GM12878 (cell line): Measurements from ENCODE around the gene FKBP4. TPM values are rescaled to one million over a fixed set of nuclear protein-coding genes. Genes with fewer than 3 reads are reported as not detected.

Source experiments
- E4F1 ChIP-seq: fragments of 450-650 bp; IDR thresholded peaks from 2 replicates; pipeline ENCODE4 v1.6.1; 2018; ENCODE audit warnings: borderline replicate concordance, mild to moderate bottlenecking; ENCODE audit not compliant: partially characterized antibody
- EP300 ChIP-seq, 2 experiments: fragments of 150-350 bp in 1 of 2; IDR thresholded peaks; 2 replicates each; pipeline ENCODE4 v1.6.1; 2011 to 2012; ENCODE audit warnings: low read depth in 2 of 2, low read length in 2 of 2, borderline replicate concordance in 1 of 2, improper control_type of control experiment in 1 of 2, inconsistent platforms in 1 of 2; ENCODE audit not compliant: control insufficient read depth in 1 of 2
- ETV6 ChIP-seq, 2 experiments: fragments of 450-650 bp in 1 of 2; IDR thresholded peaks in 1 of 2; conservative IDR thresholded peaks in 1 of 2; 2 replicates each; pipeline ENCODE4 v1.6.1; 2014; ENCODE audit warnings: antibody characterized with exemption in 1 of 2, borderline replicate concordance in 1 of 2, low read depth in 1 of 2, mild to moderate bottlenecking in 1 of 2, moderate library complexity in 1 of 2
- FOXK2 ChIP-seq: fragments of 450-650 bp; IDR thresholded peaks from 2 replicates; pipeline ENCODE4 v1.6.1; 2017; ENCODE audit warnings: mild to moderate bottlenecking, moderate library complexity
- MLLT1 ChIP-seq: fragments of 450-650 bp; IDR thresholded peaks from 2 replicates; pipeline ENCODE4 v1.6.1; 2016; ENCODE audit warnings: mild to moderate bottlenecking
- NR2C1 ChIP-seq: fragments of 450-650 bp; IDR thresholded peaks from 2 replicates; pipeline ENCODE4 v1.6.1; 2017; ENCODE audit warnings: antibody characterized with exemption, mild to moderate bottlenecking, moderate library complexity
- RUNX3 ChIP-seq: IDR thresholded peaks from 2 replicates; pipeline ENCODE4 v1.6.1; 2012; ENCODE audit warnings: low read length, inconsistent platforms
- SMC3 ChIP-seq: IDR thresholded peaks from 2 replicates; pipeline ENCODE4 v1.6.1; 2011; ENCODE audit warnings: low read length, improper control_type of control experiment, borderline replicate concordance
- SRF ChIP-seq, 2 experiments: IDR thresholded peaks; 2 replicates each; pipeline ENCODE4 v1.6.1; 2011; ENCODE audit warnings: low read depth in 2 of 2, low read length in 2 of 2, mild to moderate bottlenecking in 1 of 2, moderate library complexity in 1 of 2
- STAT3 ChIP-seq: IDR thresholded peaks from 2 replicates; pipeline ENCODE4 v1.6.1; 2011; ENCODE audit warnings: low read depth, low read length, improper control_type of control experiment
- USF1 ChIP-seq: IDR thresholded peaks from 2 replicates; pipeline ENCODE4 v1.6.1; 2011; ENCODE audit warnings: borderline replicate concordance, low read depth, mild to moderate bottlenecking, moderate library complexity, mixed read lengths, low read length; ENCODE audit not compliant: insufficient read depth; ENCODE audit errors: extremely low read length
- ZBED1 ChIP-seq: IDR thresholded peaks from 2 replicates; pipeline ENCODE4 v1.6.1; 2016; ENCODE audit warnings: borderline replicate concordance
- ZNF592 ChIP-seq: fragments of 450-650 bp; IDR thresholded peaks from 2 replicates; pipeline ENCODE4 v1.6.1; 2017; ENCODE audit warnings: mild to moderate bottlenecking, moderate library complexity
- ZSCAN29 ChIP-seq: fragments of 450-650 bp; IDR thresholded peaks from 2 replicates; pipeline ENCODE4 v1.6.1; 2017; ENCODE audit warnings: mild to moderate bottlenecking, moderate library complexity
- polyA plus RNA-seq, 11 experiments: library from polyadenylated mRNA; depleted of rRNA in 4 of 11; unstranded in 6 of 11; stranded (reverse) in 5 of 11; fragments of >200 nt; fragmentation: Nextera tagmentation in 4 of 11; fragmentation: Illumina TruSeq in 1 of 11; extraction: Ambion mirVana in 4 of 11; extraction: Trizol in 1 of 11; gene quantifications; 1 replicate in 1 of 11; 2 replicates in 10 of 11; pipeline versions ENCODE4 v1.2.1 to v1.2.3, GENCODE V29; 2011 to 2016; ENCODE audit warnings: inconsistent platforms in 2 of 11, missing spikeins in 2 of 11, low read depth in 1 of 11
- total RNA-seq, 4 experiments: library from RNA; depleted of rRNA in 3 of 4; stranded (reverse); fragments of >200 nt in 3 of 4; fragmentation: Illumina TruSeq in 1 of 4; extraction: Trizol in 1 of 4; gene quantifications; 2 replicates each; pipeline versions ENCODE4 v1.2.1 to v1.2.3, GENCODE V29; 2013 to 2021

Gene FKBP4
- total and polyA plus RNA-seq, 10 of the 15 experiments (the other 5 are each of a cell fraction or from before 2014, with no cell fraction given), result 8.9 to 90.0 (median 45.4) TPM

GRCh38 chr12:2842948-2843347, 48.2 kb downstream of the FKBP4 start (continued):
- TF ChIP-seq ZSCAN29 (no peak), FOXK2 (no peak), EP300 (IDR thresholded peaks at IDR 0.05; ENCODE audit: borderline replicate concordance in 1 of 2, control insufficient read depth in 1 of 2, low read depth in 2 of 2, low read length in 2 of 2) (no peak), USF1 (no peak), E4F1 (no peak), MLLT1 (no peak), ETV6 (conservative IDR thresholded peaks at IDR 0.05 in 1 of 2, IDR thresholded peaks at IDR 0.05 in 1 of 2; ENCODE audit: borderline replicate concordance in 1 of 2, low read depth in 1 of 2) (no peak), NR2C1 (no peak), SMC3 (no peak), RUNX3 (no peak), SRF (IDR thresholded peaks at IDR 0.05; ENCODE audit: low read depth in 2 of 2, low read length in 2 of 2) (no peak), ZNF592 (no peak), STAT3 (no peak), ZBED1 (no peak)
